Measurements from ENCODE around the gene PPP2R5C.
A peak's percentile ranks its signal among the peaks of the same experiment; 100 is the strongest.

Gene PPP2R5C

GRCh38 chr14:101716077-101716950 lies 45.2 kb upstream of the PPP2R5C start:
- TF ChIP-seq CTCF (IDR thresholded peaks at IDR 0.05; ENCODE audit: low read depth, low read length) = no peak
- DNase-seq (ENCODE audit: low read depth in 2 of 2) = no peak
- no peak overlapping the region for H3K4me3 ChIP-seq (replicated peaks in 1 of 2; ENCODE audit: low read depth in 2 of 2, low read length in 2 of 2)

- H3K4me3 ChIP-seq (replicated peaks in 1 of 2; ENCODE audit: low read depth in 2 of 2, low read length in 2 of 2) = no peak overlapping the region
- DNase-seq (ENCODE audit: low read depth in 2 of 2) = peak in 1 of 2 donors; percentile 49
- TF ChIP-seq CTCF (IDR thresholded peaks at IDR 0.05; ENCODE audit: low read depth, low read length) = no peak
These were observed 44.4 kb upstream of the PPP2R5C start for GRCh38 chr14:101716956-101717662.

GRCh38 chr14:101717663-101718490 lies 43.6 kb upstream of the PPP2R5C start:
- DNase-seq (ENCODE audit: low read depth in 2 of 2) = no peak
- no peak overlapping the region for H3K4me3 ChIP-seq (replicated peaks in 1 of 2; ENCODE audit: low read depth in 2 of 2, low read length in 2 of 2)
- TF ChIP-seq CTCF (IDR thresholded peaks at IDR 0.05; ENCODE audit: low read depth, low read length) = no peak

GRCh38 chr14:101719045-101719645 lies 42.4 kb upstream of the PPP2R5C start:
- TF ChIP-seq CTCF (IDR thresholded peaks at IDR 0.05; ENCODE audit: low read depth, low read length) = no peak
- no peak for DNase-seq (ENCODE audit: low read depth in 2 of 2)
- no peak overlapping the region for H3K4me3 ChIP-seq (replicated peaks in 1 of 2; ENCODE audit: low read depth in 2 of 2, low read length in 2 of 2)

- no peak for TF ChIP-seq CTCF (IDR thresholded peaks at IDR 0.05; ENCODE audit: low read depth, low read length)
- no peak for DNase-seq (ENCODE audit: low read depth in 2 of 2)
- H3K4me3 ChIP-seq (replicated peaks in 1 of 2; ENCODE audit: low read depth in 2 of 2, low read length in 2 of 2) = no peak overlapping the region
These were observed 41.8 kb upstream of the PPP2R5C start for GRCh38 chr14:101719708-101720107.

- no peak overlapping the region for H3K4me3 ChIP-seq (replicated peaks in 1 of 2; ENCODE audit: low read depth in 2 of 2, low read length in 2 of 2)
- no peak for DNase-seq (ENCODE audit: low read depth in 2 of 2)
- no peak for TF ChIP-seq CTCF (IDR thresholded peaks at IDR 0.05; ENCODE audit: low read depth, low read length)
These were observed 40.4 kb upstream of the PPP2R5C start for GRCh38 chr14:101721111-101721510.

All from cardiac fibroblast (primary cell).